Parathyroid adenoma (tissue), 2 donors: ENCODE results near the gene GPN2.

Experiments used
- H2AFZ ChIP-seq: fragments of 300-600 bp; sonication (generic); one replicate; pipeline ENCODE4 v1.7.0; 2017; ENCODE audit warnings: antibody characterized with exemption, mild to moderate bottlenecking
- H3K27ac ChIP-seq: fragments of 300-600 bp; sonication (generic); one replicate; pipeline ENCODE4 v1.7.0; 2017
- H3K27me3 ChIP-seq: fragments of 300-600 bp; sonication (generic); one replicate; pipeline ENCODE4 v1.7.0; 2017; ENCODE audit warnings: low read length; ENCODE audit not compliant: control insufficient read depth, insufficient read depth
- H3K36me3 ChIP-seq: fragments of 300-600 bp; sonication (generic); one replicate; pipeline ENCODE4 v1.7.0; 2017; ENCODE audit warnings: low read length; ENCODE audit not compliant: control insufficient read depth, insufficient read depth
- H3K4me1 ChIP-seq: fragments of 300-600 bp; sonication (generic); one replicate; pipeline ENCODE4 v1.7.0; 2017; ENCODE audit warnings: control low read depth
- H3K4me2 ChIP-seq: fragments of 300-600 bp; sonication (generic); one replicate; pipeline ENCODE4 v1.7.0; 2017; ENCODE audit warnings: low read length
- H3K4me3 ChIP-seq: fragments of 300-600 bp; sonication (generic); one replicate; pipeline ENCODE4 v1.7.0; 2017; ENCODE audit warnings: low read depth, low read length
- H3K79me2 ChIP-seq: fragments of 300-600 bp; sonication (generic); one replicate; pipeline ENCODE4 v1.7.0; 2017; ENCODE audit warnings: control low read depth
- H3K9ac ChIP-seq: fragments of 300-600 bp; sonication (generic); one replicate; pipeline ENCODE4 v1.7.0; 2017; ENCODE audit warnings: mild to moderate bottlenecking
- H3K9me3 ChIP-seq: fragments of 300-600 bp; sonication (generic); one replicate; pipeline ENCODE4 v1.7.0; 2017; ENCODE audit warnings: low read length; ENCODE audit not compliant: control insufficient read depth
- TF ChIP-seq, protein P1 (sequence below): fragments of 300-600 bp; sonication (generic); IDR thresholded peaks from one replicate; pipeline ENCODE4 v1.7.0; 2017; ENCODE audit warnings: antibody characterized with exemption, mild to moderate bottlenecking
- donor health status: primary hyperparathyroidism.

GPN2 gene

DNA sequence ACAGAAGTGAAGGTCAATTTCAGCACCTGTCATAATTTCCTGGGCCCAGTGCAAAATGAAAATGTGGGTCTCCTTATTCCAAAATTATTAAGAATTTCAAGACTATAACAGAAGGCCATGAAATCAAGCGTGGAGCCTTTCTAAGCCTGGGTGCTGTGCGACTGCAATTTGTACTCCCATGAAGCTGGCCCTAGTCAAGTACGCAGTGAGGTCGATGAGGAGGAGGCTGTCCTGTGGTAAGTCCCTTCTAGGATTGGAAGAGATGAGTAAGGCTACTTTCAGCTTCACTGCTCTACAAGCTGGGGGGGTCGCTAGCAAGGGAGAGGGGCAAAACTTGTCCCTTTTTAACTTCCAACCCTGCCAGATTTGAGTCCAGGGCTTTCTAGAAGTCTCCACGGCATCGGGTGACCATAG is 31.1 kb upstream of the GPN2 start:
- H3K4me1 ChIP-seq, result no peaks in the 10 kb centered on the region
- H3K9me3 ChIP-seq, result no peaks in the 10 kb centered on the region
- TF ChIP-seq, protein P1, sequence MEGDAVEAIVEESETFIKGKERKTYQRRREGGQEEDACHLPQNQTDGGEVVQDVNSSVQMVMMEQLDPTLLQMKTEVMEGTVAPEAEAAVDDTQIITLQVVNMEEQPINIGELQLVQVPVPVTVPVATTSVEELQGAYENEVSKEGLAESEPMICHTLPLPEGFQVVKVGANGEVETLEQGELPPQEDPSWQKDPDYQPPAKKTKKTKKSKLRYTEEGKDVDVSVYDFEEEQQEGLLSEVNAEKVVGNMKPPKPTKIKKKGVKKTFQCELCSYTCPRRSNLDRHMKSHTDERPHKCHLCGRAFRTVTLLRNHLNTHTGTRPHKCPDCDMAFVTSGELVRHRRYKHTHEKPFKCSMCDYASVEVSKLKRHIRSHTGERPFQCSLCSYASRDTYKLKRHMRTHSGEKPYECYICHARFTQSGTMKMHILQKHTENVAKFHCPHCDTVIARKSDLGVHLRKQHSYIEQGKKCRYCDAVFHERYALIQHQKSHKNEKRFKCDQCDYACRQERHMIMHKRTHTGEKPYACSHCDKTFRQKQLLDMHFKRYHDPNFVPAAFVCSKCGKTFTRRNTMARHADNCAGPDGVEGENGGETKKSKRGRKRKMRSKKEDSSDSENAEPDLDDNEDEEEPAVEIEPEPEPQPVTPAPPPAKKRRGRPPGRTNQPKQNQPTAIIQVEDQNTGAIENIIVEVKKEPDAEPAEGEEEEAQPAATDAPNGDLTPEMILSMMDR, result no peak
- H3K4me2 ChIP-seq, result peak overlapping the region; percentile 89
- peaks cover 11% of the 10 kb centered on the region for H3K79me2 ChIP-seq
- H2AFZ ChIP-seq, result peak overlapping the region; percentile 94
- H3K27ac ChIP-seq, result peak overlapping the region; percentile 63
- H3K9ac ChIP-seq, result no peak overlapping the region
- H3K4me3 ChIP-seq, result peak overlapping the region; percentile 89
- H3K27me3 ChIP-seq, result no peaks in the 10 kb centered on the region
- no peaks in the 10 kb centered on the region for H3K36me3 ChIP-seq

DNA sequence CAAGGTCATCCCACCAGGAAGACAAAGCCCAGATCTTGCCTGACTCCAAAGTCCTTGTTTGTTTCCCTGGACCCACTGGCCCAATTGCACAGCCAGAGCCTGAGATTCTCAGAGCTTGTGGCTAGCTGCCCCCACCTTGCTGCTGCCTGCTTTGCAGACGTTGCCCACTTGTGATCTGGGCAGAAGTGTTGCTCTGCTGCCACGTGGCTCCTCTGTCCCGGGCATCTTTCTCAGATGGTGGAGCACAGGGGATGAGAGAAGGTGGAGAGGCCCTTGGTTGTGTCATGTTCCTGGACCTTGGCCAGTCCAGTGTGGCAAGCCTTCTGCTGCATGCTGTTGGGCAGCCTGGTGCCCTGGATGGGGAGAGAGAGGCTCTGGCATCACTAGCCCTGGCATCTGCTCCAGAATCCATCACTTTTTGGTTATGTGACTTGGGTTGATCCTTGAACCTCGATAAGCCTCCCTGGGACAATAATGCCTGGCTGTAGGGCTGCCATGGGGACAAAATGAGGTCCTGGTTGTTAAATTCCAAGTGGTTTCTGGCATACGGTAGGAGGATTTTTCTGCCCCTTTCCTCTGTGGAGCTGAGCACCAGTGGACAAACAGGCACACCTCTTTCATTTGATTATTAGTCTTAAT is 25.2 kb upstream of the GPN2 start:
- Histone ChIP-seq H3K27ac (no peak overlapping the region), H3K4me2 (no peak overlapping the region), H3K9ac (no peak overlapping the region), H3K4me3 (no peak overlapping the region), H3K4me1 (peaks cover 3% of the 10 kb centered on the region), H3K9me3 (no peaks in the 10 kb centered on the region), H3K79me2 (no peaks in the 10 kb centered on the region), H3K27me3 (no peaks in the 10 kb centered on the region), H3K36me3 (no peaks in the 10 kb centered on the region), H2AFZ (no peak overlapping the region)
- TF ChIP-seq, protein P1, result no peak

DNA sequence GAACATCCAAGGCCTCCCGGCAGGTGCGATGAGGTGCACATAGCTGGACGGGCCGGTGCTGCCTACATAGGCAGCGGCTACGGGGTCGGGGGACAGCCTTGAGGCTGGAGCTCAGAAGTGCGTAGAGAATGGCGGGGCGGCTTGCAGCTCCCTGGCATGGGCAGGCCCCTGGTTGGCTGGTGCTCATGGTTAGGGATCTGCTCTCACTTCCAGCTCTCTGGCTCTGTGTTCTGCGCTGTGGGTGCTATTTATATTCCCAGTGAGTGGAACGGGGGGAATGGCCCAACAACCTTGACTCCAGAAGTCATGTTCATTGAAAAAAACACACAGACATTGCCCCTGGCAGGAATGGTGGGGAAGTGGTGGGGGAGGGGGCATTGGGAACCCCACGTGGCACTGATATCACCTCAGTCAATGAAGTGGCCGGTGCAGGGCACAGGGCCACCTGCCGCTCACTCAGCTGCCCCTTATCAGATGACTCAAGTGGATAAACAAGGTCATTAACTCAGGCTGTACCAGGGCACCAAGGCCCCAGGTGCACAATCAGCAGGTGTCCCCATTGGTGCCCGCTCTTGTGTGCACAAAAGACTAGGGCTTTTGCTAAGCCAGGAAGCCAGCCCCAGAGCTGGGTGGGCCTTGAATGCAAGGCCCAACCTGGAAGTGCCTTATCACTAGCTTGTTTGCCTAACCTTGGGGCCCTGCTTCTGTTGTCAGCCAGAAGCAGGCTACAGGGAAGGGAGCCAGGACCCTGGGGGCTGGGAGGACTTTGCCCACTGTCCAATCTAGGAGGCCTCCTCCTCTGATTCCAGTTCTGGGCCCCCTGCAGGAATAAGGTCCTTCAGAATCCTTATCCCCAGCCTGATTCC is 23.9 kb upstream of the GPN2 start, which contains the start of gene NR0B2:
Gene NR0B2, minus strand, starts transcription at position 222 of the 866 bp plus-strand sequence. Its CDS starts 35 bp downstream, at position 187.
- no peaks in the 10 kb centered on the region for H3K79me2 ChIP-seq
- TF ChIP-seq, protein P1, result no peak
- no peak within 1 kb of the TSS for H3K9ac ChIP-seq
- no peaks in the 10 kb centered on the region for H3K27me3 ChIP-seq
- peak within 1 kb of the TSS; percentile 69 for H2AFZ ChIP-seq
- H3K4me3 ChIP-seq, result no peak within 1 kb of the TSS
- no peak within 1 kb of the TSS for H3K27ac ChIP-seq
- peaks cover 3% of the 10 kb centered on the region for H3K4me1 ChIP-seq
- peak within 1 kb of the TSS; percentile 40 for H3K4me2 ChIP-seq
- no peaks in the 10 kb centered on the region for H3K9me3 ChIP-seq
- H3K36me3 ChIP-seq, result no peaks in the 10 kb centered on the region

DNA sequence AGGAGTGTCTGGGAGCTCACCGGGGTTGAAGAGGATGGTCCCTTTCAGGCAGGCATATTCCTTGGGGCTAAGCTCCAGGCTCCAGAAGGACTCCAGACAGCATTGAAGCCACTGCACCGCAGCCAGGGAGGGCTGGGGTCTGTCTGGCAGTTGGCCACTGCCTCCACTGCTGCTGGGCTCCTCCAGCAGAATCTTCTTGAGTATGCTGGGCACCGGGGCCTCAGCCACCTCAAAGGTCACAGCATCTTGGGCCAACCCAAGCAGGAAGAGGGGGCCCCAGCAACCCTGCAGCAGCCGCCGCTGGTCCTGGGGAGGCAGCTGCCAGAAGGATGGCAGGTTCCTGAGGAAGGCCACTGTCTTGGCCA is 23.3 kb upstream of the GPN2 start:
- Histone ChIP-seq H2AFZ (no peak overlapping the region), H3K36me3 (no peaks in the 10 kb centered on the region), H3K9me3 (no peaks in the 10 kb centered on the region), H3K9ac (no peak overlapping the region), H3K79me2 (no peaks in the 10 kb centered on the region), H3K27ac (no peak overlapping the region), H3K27me3 (no peaks in the 10 kb centered on the region), H3K4me1 (peaks cover 3% of the 10 kb centered on the region), H3K4me2 (peak overlapping the region; percentile 40), H3K4me3 (no peak overlapping the region)
- TF ChIP-seq, protein P1, result no peak
